Measurements from ENCODE around the gene MRPS5. TPM values are rescaled to one million over a fixed set of nuclear protein-coding genes. Genes with fewer than 3 reads are reported as not detected.

The MRPS5 gene
- total and polyA plus RNA-seq, 4 donors = 45.8 to 75.7 (median 64.6) TPM

- ATAC-seq (ENCODE audit: insufficient read depth, low FRiP score) (no peak), DNase-seq (peak in 2 of 3 donors; percentile 54)
- H3K27ac ChIP-seq (ENCODE audit: low read depth in 1 of 2, low read length in 1 of 2) = no peak overlapping the region
- no peaks in the 10 kb centered on the region for H3K9me3 ChIP-seq (ENCODE audit: control insufficient read depth in 4 of 4, insufficient read depth in 3 of 4, low read length in 3 of 4)
- peaks cover 0 to 3% (median 3%) of the 10 kb centered on the region in 3 donors for H3K27me3 ChIP-seq (ENCODE audit: control insufficient read depth in 3 of 3, insufficient read depth in 3 of 3, low read length in 2 of 3)
- H3K4me3 ChIP-seq = no peak overlapping the region
- TF ChIP-seq CTCF (IDR thresholded peaks at IDR 0.05; ENCODE audit: control extremely low read depth, extremely low read depth) = no peak
- H3K36me3 ChIP-seq (ENCODE audit: control insufficient read depth in 4 of 4, insufficient read depth in 4 of 4, low read length in 4 of 4) = no peaks in the 10 kb centered on the region
- H3K4me1 ChIP-seq (ENCODE audit: control insufficient read depth in 5 of 5, insufficient read depth in 5 of 5, low read length in 5 of 5) = peaks cover 0 to 13% (median 7%) of the 10 kb centered on the region in 5 donors
- no peak overlapping the region for H3K9ac ChIP-seq (ENCODE audit: insufficient read depth in 1 of 2, low read length in 2 of 2)
- 95 to 100% methylated on average over 2 of the region's 2 CpGs for WGBS, 2 donors
Observed at GRCh38 chr2:95037384-95037839, 84.2 kb downstream of the MRPS5 start.

- Histone ChIP-seq H3K9ac (ENCODE audit: insufficient read depth in 1 of 2, low read length in 2 of 2) (no peak overlapping the region), H3K4me3 (no peak overlapping the region), H3K4me1 (ENCODE audit: control insufficient read depth in 5 of 5, insufficient read depth in 5 of 5, low read length in 5 of 5) (peaks cover 0 to 11% (median 9%) of the 10 kb centered on the region in 5 donors), H3K36me3 (ENCODE audit: control insufficient read depth in 4 of 4, insufficient read depth in 4 of 4, low read length in 4 of 4) (no peaks in the 10 kb centered on the region), H3K9me3 (ENCODE audit: control insufficient read depth in 4 of 4, insufficient read depth in 3 of 4, low read length in 3 of 4) (no peaks in the 10 kb centered on the region), H3K27ac (ENCODE audit: low read depth in 1 of 2, low read length in 1 of 2) (no peak overlapping the region), H3K27me3 (ENCODE audit: control insufficient read depth in 3 of 3, insufficient read depth in 3 of 3, low read length in 2 of 3) (peaks cover 0 to 3% (median 3%) of the 10 kb centered on the region in 3 donors)
- peak in 2 of 3 donors; percentile 50 to 52 for DNase-seq
- no peak for ATAC-seq (ENCODE audit: insufficient read depth, low FRiP score)
- WGBS, 2 donors = 91 to 95% methylated on average over 3 of the region's 3 CpGs
- TF ChIP-seq CTCF (IDR thresholded peaks at IDR 0.05; ENCODE audit: control extremely low read depth, extremely low read depth) = no peak
Observed at GRCh38 chr2:95036596-95037383, 84.8 kb downstream of the MRPS5 start.

Other genes starting within 250 kb of the MRPS5 start
- gene MAL, start 96.1 kb downstream of the MRPS5 start, total RNA-seq = 10 to 100 TPM in 1 of 2 donors, 1 to 10 TPM in 1; 1.3 to 19.0 TPM
- gene MAL, start 96.1 kb downstream of the MRPS5 start, polyA plus RNA-seq = 10 to 100 TPM in 1 of 2 donors, 1 to 10 TPM in 1; 8.7 to 12.3 TPM
- 10 to 100 TPM; 18.9 to 38.4 TPM for gene ZNF514, start 38.0 kb upstream of the MRPS5 start, total RNA-seq
- 1 to 10 TPM; 5.0 to 6.8 TPM for gene ZNF514, start 38.0 kb upstream of the MRPS5 start, polyA plus RNA-seq
- gene ZNF2, start 44.0 kb upstream of the MRPS5 start, total RNA-seq = 1 to 10 TPM; 4.4 to 4.7 TPM
- gene ZNF2, start 44.0 kb upstream of the MRPS5 start, polyA plus RNA-seq = 1 to 10 TPM; 1.8 TPM
- gene ZNF892, start 85.7 kb upstream of the MRPS5 start, total RNA-seq = 1 to 10 TPM; 2.7 to 7.0 TPM
- gene ZNF892, start 85.7 kb upstream of the MRPS5 start, polyA plus RNA-seq = under 1 TPM; 0.24 to 0.50 TPM
- 10 to 100 TPM in 1 of 2 donors, 1 to 10 TPM in 1; 5.5 to 11.5 TPM for gene PROM2, start 152.6 kb upstream of the MRPS5 start, total RNA-seq
- 1 to 10 TPM; 4.1 to 4.9 TPM for gene PROM2, start 152.6 kb upstream of the MRPS5 start, polyA plus RNA-seq
- 1 to 10 TPM; 1.8 to 2.4 TPM for gene KCNIP3, start 175.5 kb upstream of the MRPS5 start, total RNA-seq
- 1 to 10 TPM; 1.8 to 2.7 TPM for gene KCNIP3, start 175.5 kb upstream of the MRPS5 start, polyA plus RNA-seq

Measured in lung (tissue), 12 donors.